Keratinocyte (primary cell): ENCODE data around the gene ELOVL5. TPM values are rescaled to one million over a fixed set of nuclear protein-coding genes. Genes with fewer than 3 reads are reported as not detected.

Source experiments
- DNase-seq: peaks from one replicate; pipeline ENCODE4 v3.0.0-alpha.2; 2011; ENCODE audit warnings: low read depth, missing footprints, low spot score
- FAIRE-seq: peaks from 2 replicates; lab custom pipeline; 2011; peaks lifted over from hg19 to GRCh38; lab: Jason Lieb, UNC
- H2AFZ ChIP-seq: 2 replicates; pipeline ENCODE4 v1.6.0; 2012; ENCODE audit warnings: low read length, control low read depth, inconsistent platforms; ENCODE audit not compliant: control insufficient read depth
- H3K27ac ChIP-seq: 2 replicates; pipeline ENCODE4 v1.5.1; 2011; ENCODE audit warnings: low read length; ENCODE audit not compliant: control insufficient read depth, insufficient read depth
- H3K27me3 ChIP-seq: 3 replicates; pipeline ENCODE4 v1.6.0; 2011; ENCODE audit warnings: low read length; ENCODE audit not compliant: control insufficient read depth, insufficient read depth; ENCODE audit errors: extremely low read depth
- H3K36me3 ChIP-seq, 2 experiments: 2 replicates in 1 of 2; 3 replicates in 1 of 2; pipeline ENCODE4 v1.5.1; 2011; ENCODE audit warnings: low read length in 2 of 2, mild to moderate bottlenecking in 1 of 2; ENCODE audit not compliant: control insufficient read depth in 2 of 2, insufficient read depth in 2 of 2; ENCODE audit errors: extremely low read depth in 1 of 2
- H3K4me1 ChIP-seq: 3 replicates; pipeline ENCODE4 v1.5.1; 2011; ENCODE audit warnings: low read length; ENCODE audit not compliant: control insufficient read depth, insufficient read depth; ENCODE audit errors: extremely low read depth
- H3K4me2 ChIP-seq: 3 replicates; pipeline ENCODE4 v1.6.0; 2011; ENCODE audit warnings: low read depth, low read length; ENCODE audit not compliant: control insufficient read depth, insufficient read depth; ENCODE audit errors: extremely low read depth
- H3K4me3 ChIP-seq, 3 experiments: fragments of 200-600 bp in 1 of 3; sonication (generic) in 1 of 3; 2 replicates in 2 of 3; 3 replicates in 1 of 3; pipeline ENCODE4 v1.5.1; 2011 to 2016; ENCODE audit warnings: low read length in 3 of 3, mild to moderate bottlenecking in 3 of 3, control low read depth in 2 of 3, inconsistent platforms in 1 of 3, low read depth in 1 of 3, mixed read lengths in 1 of 3, mixed run types in 1 of 3, moderate library complexity in 1 of 3; ENCODE audit not compliant: control insufficient read depth in 2 of 3, insufficient read depth in 2 of 3; ENCODE audit errors: extremely low read depth in 1 of 3
- H3K79me2 ChIP-seq: 2 replicates; pipeline ENCODE4 v1.6.0; 2012; ENCODE audit warnings: low read length; ENCODE audit not compliant: control insufficient read depth, insufficient read depth
- H3K9ac ChIP-seq: 3 replicates; pipeline ENCODE4 v1.6.0; 2011; ENCODE audit warnings: low read length; ENCODE audit not compliant: control insufficient read depth, insufficient read depth; ENCODE audit errors: extremely low read depth
- H3K9me1 ChIP-seq: 3 replicates; pipeline ENCODE4 v1.6.0; 2011; ENCODE audit warnings: low read length; ENCODE audit not compliant: control insufficient read depth, insufficient read depth; ENCODE audit errors: extremely low read depth
- H3K9me3 ChIP-seq: 2 replicates; pipeline ENCODE4 v1.5.1; 2012; ENCODE audit warnings: low read depth, low read length; ENCODE audit not compliant: control insufficient read depth
- H4K20me1 ChIP-seq: 3 replicates; pipeline ENCODE4 v1.6.0; 2011; ENCODE audit warnings: low read length; ENCODE audit not compliant: control insufficient read depth, insufficient read depth; ENCODE audit errors: extremely low read depth
- CTCF ChIP-seq, 3 experiments: IDR thresholded peaks in 1 of 3; conservative IDR thresholded peaks in 1 of 3; optimal IDR thresholded peaks in 1 of 3; 2 replicates in 2 of 3; 3 replicates in 1 of 3; pipeline versions ENCODE3 to v1.5.1; 2011; ENCODE audit warnings: low read length in 3 of 3, mild to moderate bottlenecking in 3 of 3, moderate library complexity in 2 of 3, control low read depth in 1 of 3, inconsistent platforms in 1 of 3; ENCODE audit not compliant: insufficient read depth in 2 of 3; ENCODE audit errors: extremely low read depth in 1 of 3
- EZH2 ChIP-seq: IDR thresholded peaks from one replicate; pipeline ENCODE4 v1.6.1; 2012; ENCODE audit warnings: inconsistent platforms, mild to moderate bottlenecking, low read length, moderate library complexity
- dilution Hi-C: fragments of 300-500 bp; cut with MboI; formaldehyde crosslinking; loops from one replicate; pipeline ENCODE4 v1.7.0; 2020; ENCODE audit warnings: low sequenced_read_pairs; ENCODE audit not compliant: extremely low pct_ligation_motif_present
- polyA plus RNA-seq, 5 experiments: library from polyadenylated mRNA; depleted of rRNA in 3 of 5; stranded (reverse) in 3 of 5; stranded (forward) in 1 of 5; unstranded in 1 of 5; fragments of >200 nt; gene quantifications; 1 replicate in 1 of 5; 2 replicates in 3 of 5; 3 replicates in 1 of 5; pipeline versions ENCODE4 v1.2.1 to v1.2.3, GENCODE V29; 2011 to 2012; ENCODE audit warnings: missing spikeins in 2 of 5, low read depth in 1 of 5, low replicate concordance in 1 of 5

The ELOVL5 gene
- polyA plus RNA-seq, 1 donor (not counting 4 experiments of a cell fraction or from before 2014, with no cell fraction given), result 66.7 TPM

GRCh38 chr6:53300656-53301551 is 47.8 kb downstream of the ELOVL5 start:
- DNase-seq (no peak), FAIRE-seq (peak; percentile 39)
- H3K9me1 ChIP-seq, result no peaks in the 10 kb centered on the region
- H3K79me2 ChIP-seq, result peaks cover 55% of the 10 kb centered on the region
- H3K4me1 ChIP-seq, result peaks cover 32% of the 10 kb centered on the region
- no peak overlapping the region for H3K4me3 ChIP-seq
- dilution Hi-C loops, result no loop called here
- H3K9me3 ChIP-seq, result no peaks in the 10 kb centered on the region
- H3K9ac ChIP-seq, result no peak overlapping the region
- H3K27ac ChIP-seq, result peak overlapping the region; percentile 97
- peaks cover 0 to 4% of the 10 kb centered on the region in 2 experiments for H3K36me3 ChIP-seq
- no peaks in the 10 kb centered on the region for H3K27me3 ChIP-seq
- peak overlapping the region; percentile 40 for H3K4me2 ChIP-seq
- TF ChIP-seq CTCF (optimal IDR thresholded peaks at IDR 0.05 in 1 of 3, IDR thresholded peaks at IDR 0.05 in 1 of 3, conservative IDR thresholded peaks at IDR 0.05 in 1 of 3; ENCODE audit: extremely low read depth in 1 of 3, insufficient read depth in 2 of 3, low read length in 3 of 3), result no peak
- TF ChIP-seq EZH2, result no peak
- no peaks in the 10 kb centered on the region for H4K20me1 ChIP-seq
- H2AFZ ChIP-seq, result no peak overlapping the region

GRCh38 chr6:53299331-53300005 is 49.3 kb downstream of the ELOVL5 start:
- H3K27ac ChIP-seq, result no peak overlapping the region
- H2AFZ ChIP-seq, result no peak overlapping the region
- H3K36me3 ChIP-seq, result peaks cover 0 to 4% of the 10 kb centered on the region in 2 experiments
- H3K79me2 ChIP-seq, result peaks cover 55% of the 10 kb centered on the region
- H3K4me2 ChIP-seq, result no peak overlapping the region
- H3K9me1 ChIP-seq, result no peaks in the 10 kb centered on the region
- no peak overlapping the region for H3K9ac ChIP-seq
- no peaks in the 10 kb centered on the region for H3K9me3 ChIP-seq
- no peaks in the 10 kb centered on the region for H4K20me1 ChIP-seq
- H3K4me1 ChIP-seq, result peaks cover 32% of the 10 kb centered on the region
- dilution Hi-C loops, result no loop called here
- H3K27me3 ChIP-seq, result no peaks in the 10 kb centered on the region
- FAIRE-seq (no peak), DNase-seq (no peak)
- H3K4me3 ChIP-seq, result no peak overlapping the region
- TF ChIP-seq EZH2 (no peak), CTCF (optimal IDR thresholded peaks at IDR 0.05 in 1 of 3, IDR thresholded peaks at IDR 0.05 in 1 of 3, conservative IDR thresholded peaks at IDR 0.05 in 1 of 3; ENCODE audit: extremely low read depth in 1 of 3, insufficient read depth in 2 of 3, low read length in 3 of 3) (no peak)
